ENCODE data around the gene TRIM46.
"Not testable (repeated sequence)": the region's sequence is repeated elsewhere in the genome, so short reads cannot be mapped to it uniquely, and the experiment has no call there.

The TRIM46 gene

GRCh38 chr1:155226188-155226909, 52.7 kb downstream of the TRIM46 start:
- in situ Hi-C loops (cut with MboI; ENCODE audit: low sequenced_read_pairs): no loop called here

GRCh38 chr1:155226910-155227260, 53.2 kb downstream of the TRIM46 start:
- in situ Hi-C loops (cut with MboI; ENCODE audit: low sequenced_read_pairs): no loop called here

GRCh38 chr1:155227261-155228095, 53.8 kb downstream of the TRIM46 start:
- in situ Hi-C loops (cut with MboI; ENCODE audit: low sequenced_read_pairs): no loop called here

GRCh38 chr1:155228096-155228427, 54.4 kb downstream of the TRIM46 start:
- in situ Hi-C loops (cut with MboI; ENCODE audit: low sequenced_read_pairs): no loop called here

- in situ Hi-C loops (cut with MboI; ENCODE audit: low sequenced_read_pairs): not testable (repeated sequence)
Observed at GRCh38 chr1:155231302-155231701, 57.7 kb downstream of the TRIM46 start.

- in situ Hi-C loops (cut with MboI; ENCODE audit: low sequenced_read_pairs): not testable (repeated sequence)
Observed at GRCh38 chr1:155232001-155232978, 58.6 kb downstream of the TRIM46 start.

- in situ Hi-C loops (cut with MboI; ENCODE audit: low sequenced_read_pairs): not testable (repeated sequence)
Observed at GRCh38 chr1:155233502-155233901, 59.9 kb downstream of the TRIM46 start.
